Renal pelvis (tissue), 12 donors: ENCODE results near the gene PSMC3IP. TPM values are rescaled to one million over a fixed set of nuclear protein-coding genes. Genes with fewer than 3 reads are reported as not detected.
A peak's percentile ranks its signal among the peaks of the same experiment; 100 is the strongest.
"Not testable (repeated sequence)": the region's sequence is repeated elsewhere in the genome, so short reads cannot be mapped to it uniquely, and the experiment has no call there.

Experiments used
- DNase-seq: peaks from one replicate; pipeline ENCODE4 v3.0.0-alpha.2; 2013
- long read RNA-seq, 16 experiments: transcript quantifications; one replicate each; lab custom pipeline, GENCODE V29; 2026
- polyA plus RNA-seq, 3 donors: library from polyadenylated mRNA; unstranded; fragments of 120-200 nt; gene quantifications; one replicate each; pipeline ENCODE4 v1.2.1, GENCODE V29; 2013; ENCODE audit not compliant: insufficient read length in 3 of 3

Gene PSMC3IP
- polyA plus RNA-seq, result 10 to 100 TPM; 18.4 to 23.7 (median 21.6) TPM
- long read RNA-seq, donor 1, partial matches to known transcripts, result 67 of 73 reads
- long read RNA-seq, donor 1, other reads (novel, unspliced or antisense), result 0 of 73 reads
- long read RNA-seq, donor 2, partial matches to known transcripts, result 0 of 6 reads
- long read RNA-seq, donor 2, other reads (novel, unspliced or antisense), result 0 of 6 reads
- long read RNA-seq, donor 3, partial matches to known transcripts, result 0 of 5 reads
- long read RNA-seq, donor 3, other reads (novel, unspliced or antisense), result 0 of 5 reads
- long read RNA-seq, donor 4, partial matches to known transcripts, result 0 of 2 reads
- long read RNA-seq, donor 4, other reads (novel, unspliced or antisense), result 0 of 2 reads
- long read RNA-seq, donor 5, partial matches to known transcripts, result 0 of 1 reads
- long read RNA-seq, donor 5, other reads (novel, unspliced or antisense), result 0 of 1 reads
- long read RNA-seq, donor 6, partial matches to known transcripts, result 0 of 5 reads
- long read RNA-seq, donor 6, other reads (novel, unspliced or antisense), result 0 of 5 reads
- long read RNA-seq, donor 7, transcript PSMC3IP-202 (8 exons, 1,416 nt), result major isoform, 5 of 6 reads
- long read RNA-seq, donor 7, partial matches to known transcripts, result 0 of 6 reads
- long read RNA-seq, donor 7, other reads (novel, unspliced or antisense), result 0 of 6 reads
- long read RNA-seq, donor 8, partial matches to known transcripts, result 12 of 16 reads
- long read RNA-seq, donor 8, other reads (novel, unspliced or antisense), result 0 of 16 reads
- long read RNA-seq, donor 9, partial matches to known transcripts, result 0 of 5 reads
- long read RNA-seq, donor 9, other reads (novel, unspliced or antisense), result 0 of 5 reads
- long read RNA-seq, donor 10, partial matches to known transcripts, result 0 of 5 reads
- long read RNA-seq, donor 10, other reads (novel, unspliced or antisense), result 0 of 5 reads
- long read RNA-seq, donor 11, partial matches to known transcripts, result 0 of 6 reads
- long read RNA-seq, donor 11, other reads (novel, unspliced or antisense), result 0 of 6 reads
- long read RNA-seq, donor 12, transcript PSMC3IP-202 (8 exons, 1,416 nt), result major isoform, 7 of 9 reads
- long read RNA-seq, donor 12, partial matches to known transcripts, result 0 of 9 reads
- long read RNA-seq, donor 12, other reads (novel, unspliced or antisense), result 0 of 9 reads
- long read RNA-seq, donor 13, transcript PSMC3IP-202 (8 exons, 1,416 nt), result major isoform, 6 of 7 reads
- long read RNA-seq, donor 13, partial matches to known transcripts, result 0 of 7 reads
- long read RNA-seq, donor 13, other reads (novel, unspliced or antisense), result 0 of 7 reads
- long read RNA-seq, donor 14, result 0 reads
- long read RNA-seq, donor 15, result 0 reads
- long read RNA-seq, donor 16, partial matches to known transcripts, result 0 of 9 reads
- long read RNA-seq, donor 16, other reads (novel, unspliced or antisense), result 0 of 9 reads

DNA sequence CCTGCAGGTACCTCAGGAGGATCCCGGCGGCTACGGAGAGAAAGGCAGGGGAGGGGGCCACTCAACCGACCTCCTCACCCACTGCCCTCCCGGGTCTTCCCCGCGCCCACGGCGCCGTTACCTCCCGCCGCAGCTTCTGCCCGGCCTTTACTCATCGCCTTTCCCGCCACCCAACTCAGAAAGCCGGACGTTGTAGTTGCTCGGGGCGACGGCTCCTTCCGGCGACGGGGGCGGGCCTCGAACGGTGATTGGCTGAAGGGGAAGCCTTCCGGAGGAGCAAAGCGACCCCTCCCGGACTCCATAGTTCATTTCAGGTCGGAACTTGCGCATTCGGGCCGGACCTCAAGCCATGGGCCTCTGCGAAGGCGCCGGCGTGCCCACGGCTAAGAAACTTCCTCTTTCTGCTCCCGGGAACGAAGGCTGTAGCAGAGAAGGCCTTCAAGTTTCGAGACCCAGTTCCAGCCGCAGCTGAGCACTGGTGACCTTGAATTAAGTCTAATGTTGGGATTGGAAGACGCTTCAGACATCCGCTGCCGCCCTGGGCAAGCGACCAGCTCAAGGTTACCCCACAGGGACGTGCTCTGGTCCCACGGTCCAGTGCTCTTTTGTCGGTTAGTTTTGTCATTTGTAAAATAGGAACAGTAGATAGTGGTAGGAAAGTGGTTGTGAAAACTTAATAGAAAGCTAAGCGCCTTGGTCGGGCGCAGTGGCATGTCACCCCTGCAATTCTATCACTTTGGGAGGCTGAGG is at the start of gene PSMC3IP:
Gene PSMC3IP (minus strand): TSS at position 198 of the 750 bp plus-strand sequence. CDS start 43 bp downstream, at position 155.
- peak; percentile 94 for DNase-seq

DNA sequence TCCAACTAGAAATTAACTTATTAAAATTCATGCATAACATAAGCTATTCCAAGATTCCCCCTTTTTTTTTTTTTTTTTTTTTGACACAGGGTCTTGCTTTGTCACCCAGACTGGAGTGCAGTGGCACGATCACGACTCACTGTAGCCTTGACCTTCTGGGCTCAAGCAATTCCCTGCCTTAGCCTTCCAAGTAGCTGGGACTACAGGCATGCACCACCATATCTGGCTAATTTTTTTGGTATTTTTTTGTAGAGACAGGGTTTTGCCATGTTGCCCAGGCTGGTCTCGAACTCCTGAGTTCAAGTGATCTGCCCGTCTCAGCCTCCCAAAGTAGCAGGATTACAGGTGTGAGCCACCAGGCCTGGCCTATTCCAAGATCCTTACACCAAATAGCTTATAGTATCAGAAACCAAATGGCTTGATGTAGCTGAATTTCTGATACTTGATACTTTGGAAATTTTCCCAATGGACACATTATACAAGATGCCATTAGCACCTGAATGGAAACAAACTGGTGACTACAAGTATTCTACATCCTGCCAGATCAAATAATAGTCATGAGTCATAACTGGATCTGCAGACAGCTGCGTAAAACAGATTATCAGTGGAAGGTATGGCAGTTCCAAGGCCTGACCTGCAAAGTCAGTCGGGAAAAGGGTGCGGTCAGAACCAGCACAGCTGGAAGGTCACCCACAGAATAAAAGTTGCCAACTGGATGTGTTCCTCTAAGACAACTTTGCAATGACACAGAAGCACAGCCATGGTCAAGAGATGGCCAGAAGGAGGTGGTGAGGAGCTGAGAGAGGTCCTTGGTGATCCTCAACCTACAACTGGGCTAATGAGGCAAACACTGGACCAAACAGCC is 46.4 kb upstream of the PSMC3IP start:
- no peak for DNase-seq

- no peak for DNase-seq
Measured at GRCh38 chr17:42623271-42623670, 45.7 kb upstream of the PSMC3IP start.

- not testable (repeated sequence) for DNase-seq
Measured at GRCh38 chr17:42621987-42622386, 44.5 kb upstream of the PSMC3IP start.

GRCh38 chr17:42618442-42619150 is 41.1 kb upstream of the PSMC3IP start:
- DNase-seq, result no peak

DNA sequence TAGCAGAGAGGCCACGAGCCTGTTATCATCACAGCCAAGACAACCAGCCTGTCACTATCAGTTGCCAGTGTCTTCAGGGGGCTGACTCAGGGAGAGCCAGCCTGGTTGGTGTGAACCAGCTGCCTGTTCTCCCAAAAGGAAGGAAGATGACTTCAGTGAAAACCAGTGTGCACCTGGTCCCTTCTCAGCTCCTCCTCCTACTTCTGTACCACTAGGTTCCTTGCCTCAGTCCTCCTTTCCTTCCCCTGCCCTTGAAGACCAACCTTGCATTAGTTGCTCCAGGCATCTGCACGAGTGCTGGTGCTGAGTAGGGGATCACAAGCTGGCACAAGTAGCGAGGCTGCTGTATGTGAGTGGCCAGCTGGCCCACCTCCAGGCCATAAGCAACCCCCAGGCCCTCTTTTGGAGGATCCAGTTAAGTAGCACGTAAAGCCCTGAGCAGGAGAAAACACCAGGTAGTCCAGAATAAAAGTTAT is 40.5 kb upstream of the PSMC3IP start:
- DNase-seq, result no peak

GRCh38 chr17:42613699-42614295 is 36.3 kb upstream of the PSMC3IP start:
- no peak for DNase-seq

DNA sequence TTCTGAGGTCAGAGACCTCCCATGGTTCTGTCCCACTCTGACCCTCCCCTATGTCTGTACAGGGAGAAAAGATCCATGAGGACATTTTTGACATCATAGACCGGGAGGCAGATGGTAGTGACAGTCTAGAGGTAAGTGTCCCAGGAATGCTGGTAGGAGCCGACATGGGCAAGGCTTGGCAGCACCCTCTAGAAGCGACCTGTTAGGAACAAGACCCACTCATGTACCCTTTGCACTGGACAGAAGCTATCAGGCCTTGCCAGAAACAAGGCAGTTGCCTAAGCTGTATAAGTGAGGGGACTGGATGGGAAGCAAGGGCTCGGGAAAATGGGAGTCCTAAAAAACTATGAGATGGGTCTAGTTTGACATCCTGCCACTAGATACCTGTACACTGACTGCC is 34.5 kb upstream of the PSMC3IP start:
- DNase-seq, result no peak

- peak; percentile 26 for DNase-seq
Measured at GRCh38 chr17:42609814-42610801, 32.6 kb upstream of the PSMC3IP start.

DNA sequence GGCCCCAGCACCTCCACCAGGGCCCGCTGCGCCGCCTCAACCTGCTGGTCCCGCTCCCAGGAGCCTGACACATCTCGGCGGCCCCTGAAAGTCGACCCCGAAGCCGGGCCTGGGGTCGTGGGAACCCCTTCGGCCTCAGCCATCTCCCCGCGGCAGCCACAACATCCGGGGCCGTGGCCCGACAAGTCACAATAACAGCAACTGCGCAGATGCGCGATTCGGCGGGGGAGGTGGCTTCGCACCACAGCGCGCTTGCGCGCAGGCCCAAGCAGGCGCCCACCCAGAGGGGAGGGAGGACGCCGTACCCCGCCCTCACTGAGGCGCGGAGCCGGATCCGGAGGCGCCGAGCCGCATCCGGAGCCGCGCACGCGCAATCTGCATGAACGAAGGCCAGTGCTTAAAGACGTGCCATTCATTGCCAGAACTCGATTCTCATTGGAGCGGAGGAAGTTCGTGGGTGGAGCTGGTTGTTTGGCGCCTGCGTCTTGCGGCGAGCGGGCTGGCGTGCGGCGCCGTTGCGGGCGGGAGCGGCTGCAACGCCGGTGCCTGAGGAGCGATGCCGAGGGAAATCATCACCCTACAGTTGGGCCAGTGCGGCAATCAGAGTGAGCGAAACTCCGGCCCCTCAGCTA is 31.8 kb upstream of the PSMC3IP start, which contains the start of the genes RETREG3 and TUBG1:
Gene RETREG3 (minus strand): TSS at position 193 of the 632 bp plus-strand sequence. CDS start 50 bp downstream, at position 143.
Gene TUBG1 (plus strand): TSS at position 502 of the 632 bp plus-strand sequence. CDS start 55 bp downstream, at position 557.
- DNase-seq, result peak; percentile 99

- DNase-seq, result no peak
Measured at GRCh38 chr17:42608305-42609181, 31.0 kb upstream of the PSMC3IP start.

- no peak for DNase-seq
Measured at GRCh38 chr17:42607769-42608168, 30.2 kb upstream of the PSMC3IP start.

GRCh38 chr17:42603318-42603717 is 25.8 kb upstream of the PSMC3IP start:
- DNase-seq, result no peak

DNA sequence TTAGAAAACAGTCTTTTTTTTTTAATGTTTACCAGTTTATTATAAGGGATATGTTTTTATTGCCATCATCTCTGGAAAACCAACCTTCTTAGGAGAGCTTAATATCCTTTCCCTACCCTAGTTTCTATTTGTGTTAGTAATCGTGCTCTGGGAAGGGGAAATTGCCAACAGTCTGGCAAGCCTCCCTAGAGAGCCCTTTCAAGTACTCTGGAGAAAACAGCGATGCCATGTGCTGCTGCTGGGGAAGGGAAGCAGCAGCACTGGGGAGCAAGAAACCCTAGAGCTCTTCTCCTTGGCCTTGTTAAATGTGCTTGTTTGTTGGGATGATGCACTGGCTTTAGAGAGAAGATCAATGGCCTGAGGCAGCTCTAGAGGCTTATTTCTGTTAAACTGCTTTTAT is 21.4 kb upstream of the PSMC3IP start:
- DNase-seq, result no peak

DNA sequence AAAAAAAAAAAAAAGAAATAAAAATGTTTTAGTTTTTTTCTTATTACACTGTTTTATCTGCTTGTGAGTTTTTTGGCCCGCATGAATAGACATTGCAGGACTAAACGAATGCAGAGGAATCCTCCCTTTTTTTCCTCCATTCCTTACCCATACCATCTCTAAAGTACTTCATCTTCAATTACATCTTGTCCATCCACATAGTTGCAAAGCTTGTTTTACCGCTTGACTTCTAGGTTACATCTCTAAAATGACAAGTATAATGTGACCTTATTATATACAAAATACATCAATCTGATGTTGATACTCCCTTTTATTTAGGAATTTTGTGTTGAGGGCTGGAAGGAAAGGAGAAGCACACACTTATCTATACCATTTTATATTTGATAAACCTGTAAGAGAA is 18.9 kb upstream of the PSMC3IP start:
- no peak for DNase-seq
